GM10266 (cell line): ENCODE measurements around the gene NDUFS3.
"Not testable (repeated sequence)": the region's sequence is repeated elsewhere in the genome, so short reads cannot be mapped to it uniquely, and the experiment has no call there.

Experiments used
- DNase-seq: peaks from one replicate; pipeline ENCODE4 v3.0.0; 2012; ENCODE audit errors: extremely low spot score
- TF ChIP-seq, protein P1 (sequence below): IDR thresholded peaks from 2 replicates; pipeline ENCODE4 v1.5.1; 2012; ENCODE audit warnings: mild to moderate bottlenecking, low read depth; ENCODE audit not compliant: control insufficient read depth, insufficient read depth; ENCODE audit errors: missing control alignments

Gene NDUFS3

DNA sequence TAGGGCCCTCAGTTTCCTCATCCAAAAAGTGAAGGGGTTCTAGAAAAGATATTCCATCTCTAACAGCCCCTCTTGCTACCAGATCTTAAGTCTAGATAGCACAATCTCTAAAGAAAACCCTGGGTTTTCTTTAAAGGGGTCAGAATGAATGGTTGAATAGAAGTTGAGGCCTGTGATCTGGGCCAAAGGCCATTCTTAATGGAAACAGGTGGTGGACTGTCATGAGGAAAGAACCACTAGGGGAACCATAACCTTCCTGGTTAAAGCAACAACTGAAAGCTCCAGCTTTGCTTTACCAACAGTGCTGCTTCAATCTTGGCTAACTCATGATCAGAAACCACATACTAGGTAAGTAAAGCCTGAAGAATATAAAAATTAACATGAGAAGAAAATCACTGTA lies 27.8 kb upstream of the NDUFS3 start:
- DNase-seq: peak; percentile 45
- TF ChIP-seq, protein P1, sequence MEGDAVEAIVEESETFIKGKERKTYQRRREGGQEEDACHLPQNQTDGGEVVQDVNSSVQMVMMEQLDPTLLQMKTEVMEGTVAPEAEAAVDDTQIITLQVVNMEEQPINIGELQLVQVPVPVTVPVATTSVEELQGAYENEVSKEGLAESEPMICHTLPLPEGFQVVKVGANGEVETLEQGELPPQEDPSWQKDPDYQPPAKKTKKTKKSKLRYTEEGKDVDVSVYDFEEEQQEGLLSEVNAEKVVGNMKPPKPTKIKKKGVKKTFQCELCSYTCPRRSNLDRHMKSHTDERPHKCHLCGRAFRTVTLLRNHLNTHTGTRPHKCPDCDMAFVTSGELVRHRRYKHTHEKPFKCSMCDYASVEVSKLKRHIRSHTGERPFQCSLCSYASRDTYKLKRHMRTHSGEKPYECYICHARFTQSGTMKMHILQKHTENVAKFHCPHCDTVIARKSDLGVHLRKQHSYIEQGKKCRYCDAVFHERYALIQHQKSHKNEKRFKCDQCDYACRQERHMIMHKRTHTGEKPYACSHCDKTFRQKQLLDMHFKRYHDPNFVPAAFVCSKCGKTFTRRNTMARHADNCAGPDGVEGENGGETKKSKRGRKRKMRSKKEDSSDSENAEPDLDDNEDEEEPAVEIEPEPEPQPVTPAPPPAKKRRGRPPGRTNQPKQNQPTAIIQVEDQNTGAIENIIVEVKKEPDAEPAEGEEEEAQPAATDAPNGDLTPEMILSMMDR: peak; percentile 32

DNA sequence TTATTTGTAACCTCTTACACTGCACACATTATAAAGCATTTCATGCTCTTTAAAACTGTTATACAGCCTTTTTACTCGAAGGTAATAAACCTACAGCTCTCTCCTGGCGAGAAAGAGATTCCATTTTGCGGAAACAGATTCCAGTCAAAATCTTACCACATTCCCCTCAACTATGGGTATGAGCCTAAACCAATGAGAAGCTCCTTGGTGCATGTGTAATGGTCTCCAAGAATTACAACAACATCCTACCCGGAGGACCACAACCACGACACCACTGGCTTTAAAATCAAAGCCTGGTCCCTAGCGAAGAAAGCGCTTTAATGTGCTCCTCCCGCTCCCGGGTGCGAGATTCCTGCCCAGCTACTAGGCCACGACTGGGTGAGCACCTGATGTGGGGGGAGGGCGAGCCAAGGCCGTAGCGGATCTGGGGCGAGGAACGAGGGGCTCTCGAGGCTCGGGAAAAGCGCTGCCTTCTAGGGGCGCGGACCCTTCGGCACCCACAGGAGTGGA lies 26.8 kb upstream of the NDUFS3 start:
- no peak for DNase-seq
- TF ChIP-seq, protein P1: no peak

DNA sequence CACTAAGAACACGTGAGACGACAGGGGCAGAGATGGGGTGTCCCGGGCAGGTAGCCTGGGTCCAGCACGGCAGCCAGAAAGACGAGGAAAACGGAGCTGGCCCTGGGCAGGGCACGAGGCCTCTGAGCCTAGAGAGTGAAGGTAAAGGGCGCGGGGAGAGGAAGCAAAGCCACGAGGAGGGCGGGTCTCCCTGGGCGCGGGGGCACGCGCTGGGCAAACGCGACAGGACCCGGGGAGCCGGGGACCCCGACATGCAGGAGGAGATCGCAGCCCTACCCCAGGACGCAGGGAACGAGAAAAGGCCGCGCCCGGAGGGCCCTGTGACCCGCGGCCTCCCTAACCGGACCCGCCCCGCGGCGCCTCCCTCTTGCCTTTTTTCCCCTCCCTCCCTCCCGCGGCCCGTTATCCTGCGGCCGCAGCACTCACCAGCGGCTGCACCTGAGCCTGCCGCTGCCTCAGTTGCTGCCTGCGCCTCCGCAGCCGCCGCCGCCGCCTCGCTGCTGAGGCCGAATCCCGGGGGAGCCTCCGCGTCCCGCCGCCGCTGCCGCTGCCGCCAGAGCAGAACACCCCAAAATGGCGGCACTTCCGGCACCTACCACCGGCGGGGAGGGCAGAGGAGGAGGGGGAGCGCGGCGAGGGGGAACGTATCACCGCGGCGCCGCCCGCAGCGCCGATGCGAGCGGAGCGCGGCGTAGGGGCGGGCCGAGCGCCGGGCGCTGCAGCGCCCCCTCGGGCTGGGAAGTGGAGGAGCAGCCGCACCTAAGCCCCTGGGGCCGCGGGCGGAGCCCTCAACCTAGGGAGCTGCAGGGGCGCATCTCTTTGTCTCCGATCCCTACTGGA lies 26.1 kb upstream of the NDUFS3 start, which contains the start of gene CELF1:
CELF1 (minus strand) TSS at position 567 of the 840 bp plus-strand sequence. CDS start 53,609 bp downstream, outside the sequence.
- peak; percentile 92 for DNase-seq
- TF ChIP-seq, protein P1: peak; percentile 95

DNA sequence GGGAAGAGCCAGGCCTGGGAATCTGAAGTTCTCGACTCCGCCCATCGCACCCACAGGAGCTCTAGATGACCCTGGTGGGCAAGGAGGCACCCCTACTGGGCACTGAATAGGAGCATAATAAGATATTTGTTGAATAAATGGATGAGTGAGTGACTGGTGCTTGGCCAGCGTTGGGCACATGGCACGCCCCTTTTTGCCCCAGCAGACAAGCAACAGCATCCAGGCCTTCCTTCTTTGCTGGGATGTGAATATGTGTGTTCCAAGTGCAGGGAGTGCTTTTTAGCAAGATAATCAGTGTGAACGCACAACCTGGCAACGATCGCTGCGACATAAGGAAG lies 25.5 kb upstream of the NDUFS3 start:
- DNase-seq: no peak
- TF ChIP-seq, protein P1: no peak

DNA sequence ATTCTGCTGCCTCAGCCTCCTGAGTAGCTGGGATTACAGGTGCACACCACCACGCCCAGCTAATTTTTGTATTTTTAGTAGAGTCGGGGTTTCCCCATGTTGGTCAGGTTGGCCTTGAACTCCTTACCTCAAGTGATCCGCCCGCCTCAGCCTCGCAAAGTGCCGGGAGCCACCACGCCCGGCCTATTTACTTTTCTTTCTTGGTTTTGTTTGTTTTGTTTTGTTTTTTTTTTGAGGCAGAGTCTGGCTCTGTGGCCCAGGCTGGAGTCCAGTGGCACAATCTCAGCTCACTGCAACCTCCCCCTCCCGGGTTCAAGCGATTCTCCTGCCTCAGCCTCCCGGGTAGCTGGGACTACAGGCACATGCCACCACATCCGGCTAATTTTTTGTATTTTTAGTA lies 21.9 kb upstream of the NDUFS3 start:
- DNase-seq: not testable (repeated sequence)

DNA sequence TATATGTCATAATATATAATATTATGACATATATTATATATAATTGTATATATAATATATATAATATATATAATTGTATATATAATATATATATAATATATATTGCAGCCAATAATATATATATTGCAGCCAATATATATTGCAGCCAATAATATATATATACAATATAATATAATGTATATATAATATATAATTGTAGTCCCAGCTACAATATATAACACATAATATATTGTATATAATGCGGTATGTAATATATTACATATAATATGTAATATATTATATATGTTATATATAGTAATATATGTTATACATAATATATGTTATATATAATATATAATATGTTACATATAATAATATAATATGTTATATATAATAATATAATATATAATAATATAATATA lies 20.2 kb upstream of the NDUFS3 start:
- DNase-seq: no peak
- TF ChIP-seq, protein P1: no peak

DNA sequence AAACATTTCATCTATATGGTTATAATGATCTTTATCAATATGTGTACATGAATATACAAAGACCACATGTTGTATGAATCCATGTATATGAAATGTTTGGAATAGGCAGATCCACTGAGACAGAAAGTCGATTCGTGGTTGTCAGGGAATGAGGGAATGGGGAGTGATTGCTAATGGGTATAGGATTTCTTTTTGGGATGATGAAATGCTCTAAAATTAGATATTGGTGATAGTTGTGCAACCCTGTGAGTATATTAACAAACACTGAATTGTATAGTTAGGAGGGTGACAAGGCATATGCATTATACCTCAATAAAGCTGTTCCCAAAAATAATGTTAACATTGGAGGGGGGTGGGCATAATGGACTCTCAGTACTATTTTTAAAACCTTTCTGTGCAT lies 18.4 kb upstream of the NDUFS3 start:
- TF ChIP-seq, protein P1: no peak
- DNase-seq: no peak

DNA sequence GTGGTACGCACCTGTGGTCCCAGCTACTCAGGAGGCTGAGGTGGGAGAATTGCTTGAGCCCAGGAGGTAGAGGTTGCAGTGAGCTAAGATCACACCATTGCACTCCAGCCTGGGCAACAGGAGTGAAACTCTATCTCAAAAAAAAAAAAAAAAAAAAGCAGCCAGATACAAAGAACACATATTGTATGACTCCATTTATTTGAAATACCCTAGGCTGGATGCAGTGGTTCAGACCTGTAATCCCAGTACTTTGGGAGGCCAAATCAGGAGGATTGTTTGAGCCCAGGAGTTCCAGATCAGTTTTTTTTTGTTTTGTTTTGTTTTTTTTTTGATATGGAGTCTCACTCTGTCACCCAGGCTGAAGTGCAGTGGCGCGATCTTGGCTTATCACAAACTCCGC lies 16.5 kb upstream of the NDUFS3 start:
- not testable (repeated sequence) for DNase-seq

DNA sequence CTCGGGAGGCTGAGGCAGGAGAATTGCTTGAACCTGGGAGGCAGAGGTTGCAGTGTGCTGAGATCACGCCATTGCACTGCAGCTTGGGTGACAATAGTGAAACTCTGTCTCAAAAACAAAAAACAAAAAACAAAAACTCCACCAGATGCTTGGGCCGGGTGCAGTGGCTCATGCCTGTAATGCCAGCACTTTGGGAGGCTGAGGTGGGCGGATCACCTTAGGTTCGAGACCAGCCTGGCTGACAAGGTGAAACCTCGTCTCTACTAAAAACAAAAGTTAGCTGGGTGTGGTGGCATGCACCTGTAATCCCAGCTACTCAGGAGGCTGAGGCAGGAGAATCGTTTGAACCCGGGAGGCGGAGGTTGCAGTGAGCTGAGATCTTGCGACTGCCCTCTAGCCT lies 14.5 kb upstream of the NDUFS3 start:
- DNase-seq: not testable (repeated sequence)
